HUDEP-2 (cell line): Measurements from ENCODE around the gene CDK8.

Source experiments
- DNase-seq, 76 experiments: peaks; one replicate each; lab custom pipeline; 2025; ENCODE audit not compliant: unreplicated experiment in 76 of 76; lab: John Stamatoyannopoulos, UW

Gene CDK8

DNA sequence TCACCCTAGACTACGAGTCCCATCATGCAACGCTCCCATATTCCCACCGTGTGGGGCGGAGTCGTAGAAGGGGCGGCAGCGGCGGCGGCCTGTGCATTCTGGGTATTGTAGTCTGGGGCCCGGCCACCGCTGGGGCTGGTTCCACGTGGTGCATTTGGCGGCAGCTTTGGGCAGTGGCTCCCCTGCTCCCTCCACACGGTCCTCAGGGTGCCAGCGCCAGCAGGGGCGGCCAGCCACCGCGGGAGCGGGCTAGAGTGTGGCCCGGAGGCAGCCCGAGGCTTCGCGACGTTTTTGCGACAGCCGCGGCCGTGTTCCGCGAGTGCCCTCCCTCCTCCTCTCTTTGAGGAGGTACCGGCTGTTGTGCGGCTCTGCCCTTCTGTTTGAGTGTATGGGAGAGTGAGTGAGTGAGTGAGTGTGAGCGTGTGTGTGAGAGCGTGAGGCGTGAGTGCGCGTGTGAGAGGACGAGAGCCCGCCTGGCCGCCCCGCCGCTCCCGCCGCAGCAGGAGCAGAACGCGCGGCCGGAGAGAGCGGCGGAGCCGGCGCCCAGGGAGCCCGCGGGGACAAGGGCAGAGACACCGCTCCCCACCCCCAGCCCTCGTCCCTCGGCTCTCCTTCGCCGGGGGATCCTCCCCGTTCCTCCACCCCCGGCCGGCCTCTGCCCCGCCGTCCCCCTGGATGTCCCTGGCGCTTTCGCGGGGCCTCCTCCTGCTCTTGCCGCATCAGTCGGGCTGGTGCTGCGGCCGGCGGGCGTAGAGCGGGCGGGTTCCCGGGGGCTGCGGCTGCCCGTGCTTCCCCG is at the start of gene CDK8:
CDK8 (plus strand) TSS at position 343 of the 796 bp plus-strand sequence. CDS start 513 bp downstream, outside the sequence.
- DNase-seq = peak; percentile 33 to 98 (median 90)

GRCh38 chr13:26208287-26208686 is 45.6 kb upstream of the CDK8 start:
- DNase-seq = no peak

- no peak for DNase-seq
Observed at GRCh38 chr13:26213345-26213744, 40.6 kb upstream of the CDK8 start.

GRCh38 chr13:26213982-26214381 is 39.9 kb upstream of the CDK8 start:
- DNase-seq = no peak

- no peak for DNase-seq
Observed at GRCh38 chr13:26216042-26216441, 37.9 kb upstream of the CDK8 start.

GRCh38 chr13:26219726-26220125 is 34.2 kb upstream of the CDK8 start:
- DNase-seq = no peak

DNA sequence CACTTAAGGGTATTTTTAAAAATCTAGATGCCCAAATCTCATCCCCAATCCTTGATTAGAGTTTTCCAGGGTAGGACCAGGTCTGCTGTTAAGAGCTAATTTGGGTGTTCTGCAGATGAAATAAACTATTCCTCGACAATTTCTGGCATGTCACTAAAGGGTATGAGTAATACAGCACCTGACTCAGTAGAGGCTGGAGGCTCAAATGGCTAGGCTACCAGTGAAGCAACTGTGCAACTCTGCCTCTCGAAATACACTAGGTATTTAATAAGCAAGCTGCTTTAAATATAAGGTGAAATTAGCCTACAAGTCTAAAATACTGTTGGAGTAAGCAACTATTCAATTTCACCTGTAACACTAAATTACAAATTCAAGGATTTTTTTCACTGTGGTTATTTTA is 33.4 kb upstream of the CDK8 start:
- peak in 10 of 76 experiments; percentile 0 to 34 (median 12) for DNase-seq

DNA sequence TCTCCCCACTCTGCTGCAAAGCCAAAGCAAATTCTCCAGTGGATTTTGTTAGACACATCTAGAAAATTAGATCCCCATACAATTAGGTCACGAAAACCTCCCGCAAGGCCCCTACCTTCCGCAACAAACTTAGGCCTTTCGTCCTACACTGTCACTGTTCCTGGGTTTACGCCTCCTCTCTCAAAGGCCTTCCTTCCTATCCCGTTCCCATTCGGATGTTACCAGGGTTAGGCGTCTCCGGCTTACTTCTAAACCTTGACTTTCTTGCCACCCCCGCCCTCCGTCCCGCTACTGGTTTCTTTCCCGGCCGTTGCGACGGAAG is 32.6 kb upstream of the CDK8 start:
- peak in 2 of 76 experiments; percentile 39 to 42 for DNase-seq

- peak; percentile 17 to 95 (median 86) for DNase-seq
Observed at GRCh38 chr13:26221721-26222519, 32.0 kb upstream of the CDK8 start, which contains the start of gene RNF6. RNF6 (minus strand) TSS chr13:26222314; CDS start chr13:26219649, 2,665 bp downstream.

DNA sequence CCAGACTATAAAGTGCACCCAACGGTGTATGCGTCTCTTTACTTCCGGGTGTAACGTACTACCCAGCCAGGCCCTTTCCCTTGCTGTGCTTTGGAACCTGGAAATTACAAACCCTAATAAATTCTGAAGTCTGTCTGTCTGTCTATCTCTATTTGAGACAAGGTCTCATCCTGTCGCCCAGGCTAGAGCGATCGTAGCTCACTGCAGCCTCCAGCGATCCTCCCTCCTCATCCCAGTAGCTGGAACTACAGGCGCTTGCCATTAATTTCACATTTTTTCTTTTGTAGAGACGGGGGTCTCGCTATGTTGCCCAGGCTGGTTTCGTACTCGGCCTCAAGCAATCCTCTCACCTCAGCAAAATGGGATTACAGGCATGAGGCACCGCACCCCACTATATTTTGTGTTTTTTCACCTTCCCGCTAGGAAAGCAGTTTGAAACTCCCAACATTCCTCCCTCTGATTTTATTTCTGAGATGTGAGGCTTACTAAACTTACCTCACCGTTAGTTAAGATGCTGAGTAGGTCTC is 31.3 kb upstream of the CDK8 start:
- peak in 5 of 76 experiments; percentile 28 to 58 (median 54) for DNase-seq

GRCh38 chr13:26225896-26226617 is 27.9 kb upstream of the CDK8 start:
- peak in 9 of 76 experiments; percentile 5 to 37 (median 15) for DNase-seq

- DNase-seq = peak in 72 of 76 experiments; percentile 4 to 83 (median 52)
Observed at GRCh38 chr13:26227166-26227971, 26.6 kb upstream of the CDK8 start.

DNA sequence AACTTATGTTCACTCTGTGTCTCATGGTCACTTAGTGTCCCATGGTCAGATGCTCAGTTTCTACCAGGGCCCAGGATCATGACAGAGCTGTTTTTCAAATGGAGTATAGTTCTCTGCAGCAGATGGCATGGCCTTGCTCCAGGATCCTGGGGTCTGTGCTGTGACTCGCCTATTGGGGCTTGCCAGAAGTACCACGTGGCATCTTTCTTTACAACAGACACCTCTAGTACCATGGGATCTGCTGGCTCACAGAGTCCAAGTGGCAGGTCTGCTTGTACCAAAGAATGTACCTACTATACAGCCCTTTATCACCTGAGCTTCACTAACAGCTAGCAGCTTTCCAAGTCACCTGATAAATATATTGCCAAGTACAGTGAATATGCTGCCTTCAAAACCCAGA is 25.8 kb upstream of the CDK8 start:
- DNase-seq = no peak

- no peak for DNase-seq
Observed at GRCh38 chr13:26229080-26229615, 24.8 kb upstream of the CDK8 start.

DNA sequence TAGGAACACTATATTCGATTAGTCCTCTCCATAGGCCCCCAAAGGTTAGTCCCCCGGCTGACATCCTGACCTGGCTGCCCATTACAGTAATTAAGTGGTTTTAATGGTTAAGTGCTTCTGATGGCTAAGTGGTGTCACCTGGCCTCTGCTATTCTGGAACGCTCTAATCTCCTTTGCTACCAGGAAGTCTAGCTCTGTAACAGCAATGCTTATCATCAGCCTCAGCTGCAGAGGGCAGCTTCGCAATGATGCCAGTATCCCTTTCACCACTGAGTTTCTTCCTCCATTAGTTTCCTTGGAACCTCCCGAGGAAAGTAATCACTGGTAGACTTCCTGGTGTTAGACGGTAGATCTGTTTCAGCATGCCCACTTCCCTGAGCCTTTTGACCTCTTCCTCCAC is 23.2 kb upstream of the CDK8 start:
- peak in 1 of 76 experiments; percentile 12 for DNase-seq

DNA sequence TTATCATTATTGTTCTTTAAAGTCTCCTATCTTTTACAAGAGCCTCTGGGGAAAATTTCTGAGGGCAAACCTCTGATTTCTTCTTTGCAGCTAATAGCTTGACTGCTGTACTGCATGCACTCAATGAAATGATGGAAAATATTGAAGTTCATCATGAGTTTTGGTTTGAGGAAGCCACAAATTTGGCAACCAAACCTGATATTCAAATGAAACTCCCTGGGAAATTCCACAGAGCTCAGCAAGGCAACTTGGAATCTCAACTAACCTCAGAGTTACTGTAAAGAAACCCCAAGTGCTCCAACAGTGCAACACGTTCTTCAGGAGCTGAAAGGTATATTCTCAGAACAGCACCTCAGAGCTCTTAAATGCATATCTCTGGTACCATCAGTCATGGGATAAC is 17.6 kb upstream of the CDK8 start:
- DNase-seq = no peak

DNA sequence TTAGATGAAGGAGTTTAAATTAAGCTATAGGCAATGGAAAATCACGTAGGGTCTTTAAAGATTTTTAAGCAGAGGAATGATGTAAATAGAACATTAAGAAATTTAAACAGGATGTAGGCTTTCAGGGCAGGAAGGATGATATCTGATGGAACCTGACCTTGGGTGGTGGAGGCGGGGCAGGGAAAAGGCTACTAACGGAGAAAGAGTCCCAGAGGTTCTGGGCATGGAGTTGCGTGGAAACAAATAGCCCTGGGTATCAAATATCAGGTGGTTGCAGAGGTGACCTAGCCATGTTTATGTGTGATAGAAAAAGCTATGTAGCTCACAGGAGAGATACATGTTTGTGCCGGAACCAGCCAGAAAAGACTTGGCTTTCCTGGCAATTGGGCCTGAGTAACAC is 7.8 kb upstream of the CDK8 start:
- DNase-seq = no peak

DNA sequence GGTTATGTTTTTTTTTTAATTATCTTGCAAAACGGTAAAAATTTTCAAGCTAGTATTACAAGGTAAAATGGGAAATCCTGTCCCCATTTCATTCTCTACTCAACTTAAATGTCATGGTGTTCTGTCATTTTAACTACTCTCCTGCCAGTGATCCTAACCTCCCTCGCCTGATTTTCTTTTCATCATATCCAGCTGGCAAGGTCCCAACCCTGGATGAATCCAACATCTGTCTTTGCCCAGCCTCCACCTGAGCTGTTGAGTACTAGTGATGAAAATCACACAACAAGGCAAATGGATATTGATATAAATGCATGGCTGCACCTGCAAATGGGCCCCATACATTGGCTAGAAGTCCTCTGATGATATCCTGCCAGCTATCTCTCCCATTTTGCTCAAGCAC is 6.9 kb upstream of the CDK8 start:
- no peak for DNase-seq

- DNase-seq = peak in 71 of 76 experiments; percentile 37 to 98 (median 80)
Observed at GRCh38 chr13:26247608-26248007, 6.3 kb upstream of the CDK8 start.

- DNase-seq = no peak
Observed at GRCh38 chr13:26249551-26249950, 4.4 kb upstream of the CDK8 start.
